IMR-90 (cell line): ENCODE measurements around the gene C1QL2. TPM values are rescaled to one million over a fixed set of nuclear protein-coding genes. Genes with fewer than 3 reads are reported as not detected.

Experiments used
- ATAC-seq: fragments of 200-7000 bp; cut with Tn5 transposase; 2 replicates; pipeline ENCODE4 v1.9.1; 2020; ENCODE audit warnings: low read depth, mild to moderate bottlenecking, moderate library complexity
- BruUV-seq: library from RNA; stranded (reverse); fragments of 400-500 nt; replicated peaks from 2 replicates; lab custom pipeline; 2021; lab: Mats Ljungman, UMichigan
- CTCF ChIA-PET: fragments of 300-600 bp; formaldehyde crosslinking; extraction: SDS; loops from one replicate; lab custom pipeline; 2021; ENCODE audit warnings: antibody characterized with exemption; lab: Yijun Ruan, JAX
- POLR2A ChIA-PET: fragments of 300-600 bp; sonication (Branson Sonifier 250); formaldehyde crosslinking; loops from one replicate; lab custom pipeline; 2022; ENCODE audit warnings: antibody characterized with exemption; ENCODE audit not compliant: unreplicated experiment; lab: Charles Lee
- DNase-seq: peaks from one replicate; pipeline ENCODE4 v3.0.0; 2013
- H2AFZ ChIP-seq: replicated peaks from 2 replicates; pipeline ENCODE3; 2013; ENCODE audit warnings: low read length, mild to moderate bottlenecking; ENCODE audit not compliant: poor library complexity
- H2AK5ac ChIP-seq: 2 replicates; pipeline ENCODE4 v1.6.1; 2013; ENCODE audit warnings: low read depth, low read length, inconsistent platforms
- H2AK9ac ChIP-seq: replicated peaks from 2 replicates; pipeline ENCODE3; 2013; ENCODE audit warnings: mild to moderate bottlenecking, low read depth, low read length, moderate library complexity; ENCODE audit not compliant: poor library complexity
- H2BK120ac ChIP-seq: 2 replicates; pipeline ENCODE4 v1.6.1; 2013; ENCODE audit warnings: low read depth, low read length, inconsistent platforms
- H2BK15ac ChIP-seq: 3 replicates; pipeline ENCODE4 v1.6.1; 2013; ENCODE audit warnings: low read depth, low read length, inconsistent platforms
- H2BK20ac ChIP-seq: 2 replicates; pipeline ENCODE4 v1.6.1; 2013; ENCODE audit warnings: low read depth, mild to moderate bottlenecking, inconsistent platforms, low read length, moderate library complexity
- H2BK5ac ChIP-seq: 2 replicates; pipeline ENCODE4 v1.6.1; 2013; ENCODE audit warnings: mild to moderate bottlenecking, low read depth, low read length, inconsistent platforms; ENCODE audit not compliant: poor library complexity, severe bottlenecking
- H3K14ac ChIP-seq: replicated peaks from 2 replicates; pipeline ENCODE4 v1.6.1; 2013; ENCODE audit warnings: low read depth, low read length, inconsistent platforms
- H3K18ac ChIP-seq: 2 replicates; pipeline ENCODE4 v1.6.1; 2013; ENCODE audit warnings: low read depth, low read length, control low read depth
- H3K23ac ChIP-seq: 2 replicates; pipeline ENCODE4 v1.6.1; 2013; ENCODE audit warnings: low read depth, low read length, inconsistent platforms
- H3K27ac ChIP-seq: 2 replicates; pipeline ENCODE4 v1.5.1; 2013; ENCODE audit warnings: mild to moderate bottlenecking, control low read depth, low read length; ENCODE audit not compliant: insufficient read depth
- H3K27me3 ChIP-seq: 2 replicates; pipeline ENCODE4 v1.6.1; 2013; ENCODE audit warnings: low read length; ENCODE audit not compliant: control insufficient read depth, insufficient read depth
- H3K36me3 ChIP-seq: 2 replicates; pipeline ENCODE4 v1.6.1; 2013; ENCODE audit warnings: low read length, mixed read lengths; ENCODE audit not compliant: control insufficient read depth, insufficient read depth
- H3K4ac ChIP-seq: 2 replicates; pipeline ENCODE4 v1.6.1; 2013; ENCODE audit warnings: low read depth, low read length, inconsistent platforms
- H3K4me1 ChIP-seq: 2 replicates; pipeline ENCODE4 v1.6.1; 2013; ENCODE audit warnings: low read length, mixed read lengths; ENCODE audit not compliant: control insufficient read depth, insufficient read depth
- H3K4me2 ChIP-seq: 2 replicates; pipeline ENCODE4 v1.6.1; 2013; ENCODE audit warnings: low read depth, mild to moderate bottlenecking, control low read depth, low read length, moderate library complexity
- H3K4me3 ChIP-seq: 2 replicates; pipeline ENCODE4 v1.5.1; 2013; ENCODE audit warnings: low read depth, mild to moderate bottlenecking, control low read depth, low read length, moderate library complexity; ENCODE audit not compliant: insufficient read depth
- H3K56ac ChIP-seq: 2 replicates; pipeline ENCODE4 v1.6.1; 2013; ENCODE audit warnings: low read length, inconsistent platforms; ENCODE audit not compliant: insufficient read depth; ENCODE audit errors: extremely low read depth
- H3K79me1 ChIP-seq, 2 experiments: 2 replicates each; pipeline ENCODE4 v1.6.1; 2013; ENCODE audit warnings: low read length in 2 of 2, inconsistent platforms in 1 of 2, low read depth in 1 of 2
- H3K9ac ChIP-seq: 2 replicates; pipeline ENCODE4 v1.6.1; 2013; ENCODE audit warnings: low read depth, low read length, control low read depth
- H3K9me1 ChIP-seq: 2 replicates; pipeline ENCODE4 v1.6.1; 2013; ENCODE audit warnings: low read length, inconsistent platforms; ENCODE audit not compliant: insufficient read depth
- H3K9me3 ChIP-seq: 2 replicates; pipeline ENCODE4 v1.6.1; 2013; ENCODE audit warnings: low read length; ENCODE audit not compliant: control insufficient read depth, insufficient read depth
- H4K20me1 ChIP-seq: 2 replicates; pipeline ENCODE4 v1.6.1; 2013; ENCODE audit warnings: low read length, inconsistent platforms; ENCODE audit not compliant: insufficient read depth
- H4K5ac ChIP-seq: 2 replicates; pipeline ENCODE4 v1.6.1; 2013; ENCODE audit warnings: mild to moderate bottlenecking, low read depth, low read length, control low read depth
- H4K8ac ChIP-seq, 2 experiments: 2 replicates each; pipeline ENCODE4 v1.6.1; 2013; ENCODE audit warnings: low read depth in 2 of 2, low read length in 2 of 2, control low read depth in 1 of 2, inconsistent platforms in 1 of 2
- H4K91ac ChIP-seq: 2 replicates; pipeline ENCODE4 v1.6.1; 2013; ENCODE audit warnings: low read depth, low read length, inconsistent platforms; ENCODE audit not compliant: insufficient read depth
- BHLHE40 ChIP-seq: fragments of 150-350 bp; IDR thresholded peaks from 2 replicates; pipeline ENCODE4 v1.6.1; 2016; ENCODE audit warnings: mild to moderate bottlenecking, low read depth, low read length
- CEBPB ChIP-seq: IDR thresholded peaks from 2 replicates; pipeline ENCODE4 v1.6.1; 2012; ENCODE audit warnings: low read depth, low read length, improper control_type of control experiment
- ELK1 ChIP-seq: fragments of 150-350 bp; IDR thresholded peaks from 2 replicates; pipeline ENCODE4 v1.6.1; 2016; ENCODE audit warnings: low read depth, mild to moderate bottlenecking, low read length, moderate library complexity, borderline replicate concordance
- FOS ChIP-seq: fragments of 150-350 bp; IDR thresholded peaks from 2 replicates; pipeline ENCODE4 v1.6.1; 2016; ENCODE audit warnings: low read depth, low read length
- MAFK ChIP-seq: IDR thresholded peaks from 2 replicates; pipeline ENCODE4 v1.6.1; 2012; ENCODE audit warnings: low read depth, low read length, improper control_type of control experiment
- MAZ ChIP-seq: IDR thresholded peaks from 2 replicates; pipeline ENCODE4 v1.6.1; 2012; ENCODE audit warnings: low read depth, mild to moderate bottlenecking, low read length, improper control_type of control experiment, moderate library complexity, borderline replicate concordance
- MXI1 ChIP-seq: IDR thresholded peaks from 2 replicates; pipeline ENCODE4 v1.6.1; 2012; ENCODE audit warnings: low read depth, mild to moderate bottlenecking, low read length, moderate library complexity, borderline replicate concordance
- NFE2L2 ChIP-seq: fragments of 150-350 bp; IDR thresholded peaks from 2 replicates; pipeline ENCODE4 v1.6.1; 2016; ENCODE audit warnings: low read depth, mild to moderate bottlenecking, low read length
- POLR2A ChIP-seq: IDR thresholded peaks from 2 replicates; pipeline ENCODE4 v1.6.1; 2012; ENCODE audit warnings: mild to moderate bottlenecking, low read depth, low read length
- RAD21 ChIP-seq: IDR thresholded peaks from 2 replicates; pipeline ENCODE4 v1.6.1; 2012; ENCODE audit warnings: low read length, improper control_type of control experiment
- RFX5 ChIP-seq: IDR thresholded peaks from 2 replicates; pipeline ENCODE4 v1.8.0; 2012; ENCODE audit warnings: low read depth, mild to moderate bottlenecking, low read length, moderate library complexity
- SMC3 ChIP-seq: fragments of 150-350 bp; IDR thresholded peaks from 2 replicates; pipeline ENCODE4 v1.6.1; 2016; ENCODE audit warnings: low read depth, mild to moderate bottlenecking, antibody characterized with exemption, low read length, moderate library complexity
- USF2 ChIP-seq: fragments of 150-350 bp; IDR thresholded peaks from 2 replicates; pipeline ENCODE4 v1.6.1; 2017; ENCODE audit warnings: mild to moderate bottlenecking, antibody characterized with exemption, low read length, low read depth
- WGBS, 2 experiments: methylation state at CpG; one replicate each; pipeline versions ENCODE4 v1.1.5 to v1.1.7; 2013; ENCODE audit warnings: missing lambda C conversion rate in 2 of 2; ENCODE audit not compliant: insufficient read length in 1 of 2; ENCODE audit errors: extremely low coverage in 2 of 2; 5-methylcytosine and 5-hydroxymethylcytosine counted together
- dilution Hi-C: fragments of 300-500 bp; cut with HindIII; formaldehyde crosslinking; loops from one replicate; pipeline ENCODE4 v1.14.3; 2018; ENCODE audit warnings: low sequenced_read_pairs; ENCODE audit not compliant: unreplicated experiment
- in situ Hi-C: fragments of 300-500 bp; cut with MboI; formaldehyde crosslinking; loops from 3 replicates; pipeline ENCODE4 v1.14.3; 2019; ENCODE audit warnings: low sequenced_read_pairs, inconsistent platforms, mixed read lengths
- intact Hi-C: fragments of 100-400 bp; cut with micrococcal nuclease; formaldehyde crosslinking; loops from 2 replicates; pipeline ENCODE4 v1.10.0; 2022
- polyA plus RNA-seq, 3 experiments: library from polyadenylated mRNA; depleted of rRNA; stranded (reverse); fragments of >200 nt; gene quantifications; 2 replicates each; pipeline ENCODE4 v1.2.3, GENCODE V29; 2012; ENCODE audit warnings: low replicate concordance in 1 of 3
- total RNA-seq: library from RNA; depleted of rRNA; stranded (reverse); fragments of >200 nt; gene quantifications from 2 replicates; pipeline ENCODE4 v1.2.3, GENCODE V29; 2012
- TF ChIP-seq, protein P1 (sequence below): conservative IDR thresholded peaks from 2 replicates; pipeline ENCODE4 v1.5.1; 2012; ENCODE audit warnings: mild to moderate bottlenecking, low read depth, low read length, improper control_type of control experiment

C1QL2 gene
- total and polyA plus RNA-seq, 2 of the 4 experiments (the other 2 are of a cell fraction), result not detected

- H2BK20ac ChIP-seq, result peak overlapping the region; percentile 18; the same call in 1 of the 2 replicates
- no peak for ATAC-seq
- no peak overlapping the region; a peak in 1 of 4 replicates for H4K8ac ChIP-seq
- H3K9me3 ChIP-seq, result no peaks in the 10 kb centered on the region
- no peak overlapping the region for H3K56ac ChIP-seq
- CTCF ChIA-PET, result interaction anchor here (1.1 kb wide), 1 partner anchor 23 kb away, joined by 3 read pairs; no protein-coding TSS in a partner anchor
- 0 out of 2 replicates have a peak overlapping the region, but pooled peaks have one; percentile 24 for H3K18ac ChIP-seq
- intact Hi-C loops, result no loop called here
- H3K4me3 ChIP-seq, result no peak overlapping the region
- BruUV-seq, result no TSS peak
- peak overlapping the region; percentile 46; the same call in 1 of the 2 replicates for H2BK120ac ChIP-seq
- H3K4me1 ChIP-seq, result peaks cover 18% of the 10 kb centered on the region
- H2BK5ac ChIP-seq, result no peak overlapping the region
- no peak overlapping the region; the same call in 1 of the 2 replicates for H3K4me2 ChIP-seq
- H2AFZ ChIP-seq, result no peak overlapping the region
- DNase-seq, result no peak
- H3K27ac ChIP-seq, result no peak overlapping the region
- no peaks in the 10 kb centered on the region for H3K36me3 ChIP-seq
- H3K27me3 ChIP-seq, result peaks cover 18% of the 10 kb centered on the region
- H3K9ac ChIP-seq, result no peak overlapping the region
- no peaks in the 10 kb centered on the region for H3K9me1 ChIP-seq
- dilution Hi-C loops, result no loop called here
- H3K4ac ChIP-seq, result peak overlapping the region; percentile 16; the same call in 1 of the 2 replicates
- H3K23ac ChIP-seq, result no peak overlapping the region
- in situ Hi-C loops, result no loop called here
- no peak overlapping the region for H4K5ac ChIP-seq
- no peak overlapping the region for H2AK5ac ChIP-seq
- no peak overlapping the region for H2AK9ac ChIP-seq
- POLR2A ChIA-PET, result no interaction called here
- no peaks in the 10 kb centered on the region for H4K20me1 ChIP-seq
- peak overlapping the region; percentile 39 for H4K91ac ChIP-seq
- no peaks in the 10 kb centered on the region for H3K79me1 ChIP-seq
- H3K14ac ChIP-seq, result no peak overlapping the region
- 50% methylated on average over 2 of the region's 7 CpGs; no CpG with 5 or more reads in 1 of the 2 experiments for WGBS, 2 experiments
- H2BK15ac ChIP-seq, result no peak overlapping the region; the same call in 2 of the 3 replicates
- TF ChIP-seq NFE2L2 (no peak), POLR2A (no peak), MXI1 (no peak), MAZ (no peak), MAFK (no peak), CEBPB (no peak), BHLHE40 (no peak), ELK1 (no peak), RAD21 (no peak), SMC3 (no peak), RFX5 (no peak), FOS (no peak), USF2 (no peak)
- TF ChIP-seq, protein P1, sequence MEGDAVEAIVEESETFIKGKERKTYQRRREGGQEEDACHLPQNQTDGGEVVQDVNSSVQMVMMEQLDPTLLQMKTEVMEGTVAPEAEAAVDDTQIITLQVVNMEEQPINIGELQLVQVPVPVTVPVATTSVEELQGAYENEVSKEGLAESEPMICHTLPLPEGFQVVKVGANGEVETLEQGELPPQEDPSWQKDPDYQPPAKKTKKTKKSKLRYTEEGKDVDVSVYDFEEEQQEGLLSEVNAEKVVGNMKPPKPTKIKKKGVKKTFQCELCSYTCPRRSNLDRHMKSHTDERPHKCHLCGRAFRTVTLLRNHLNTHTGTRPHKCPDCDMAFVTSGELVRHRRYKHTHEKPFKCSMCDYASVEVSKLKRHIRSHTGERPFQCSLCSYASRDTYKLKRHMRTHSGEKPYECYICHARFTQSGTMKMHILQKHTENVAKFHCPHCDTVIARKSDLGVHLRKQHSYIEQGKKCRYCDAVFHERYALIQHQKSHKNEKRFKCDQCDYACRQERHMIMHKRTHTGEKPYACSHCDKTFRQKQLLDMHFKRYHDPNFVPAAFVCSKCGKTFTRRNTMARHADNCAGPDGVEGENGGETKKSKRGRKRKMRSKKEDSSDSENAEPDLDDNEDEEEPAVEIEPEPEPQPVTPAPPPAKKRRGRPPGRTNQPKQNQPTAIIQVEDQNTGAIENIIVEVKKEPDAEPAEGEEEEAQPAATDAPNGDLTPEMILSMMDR, result no peak
Observed at GRCh38 chr2:119196301-119197125, 38.0 kb upstream of the C1QL2 start.
